Skeletal muscle satellite cell (primary cell): ENCODE results near the gene GUCA1C.

Source experiments
- H3K27me3 ChIP-seq: 2 replicates; pipeline ENCODE4 v1.7.0; 2013; ENCODE audit warnings: low read length; ENCODE audit not compliant: control insufficient read depth, insufficient read depth
- H3K36me3 ChIP-seq: 2 replicates; pipeline ENCODE4 v1.7.0; 2013; ENCODE audit warnings: mild to moderate bottlenecking, control low read depth, low read length; ENCODE audit not compliant: insufficient read depth
- H3K4me1 ChIP-seq: 2 replicates; pipeline ENCODE4 v1.7.0; 2013; ENCODE audit warnings: low read length; ENCODE audit not compliant: control insufficient read depth, insufficient read depth
- H3K4me2 ChIP-seq: 2 replicates; pipeline ENCODE4 v1.7.0; 2013; ENCODE audit warnings: mild to moderate bottlenecking, low read length
- H3K4me3 ChIP-seq: 2 replicates; pipeline ENCODE4 v1.7.0; 2013; ENCODE audit warnings: low read length
- H3K9ac ChIP-seq: 2 replicates; pipeline ENCODE4 v1.7.0; 2013; ENCODE audit warnings: mild to moderate bottlenecking, low read depth, low read length, moderate library complexity
- H3K9me3 ChIP-seq: replicated peaks from 2 replicates; pipeline ENCODE4 v1.7.0; 2013; ENCODE audit warnings: mild to moderate bottlenecking, control low read depth, low read length

Gene GUCA1C

GRCh38 chr3:108897883-108898282 is 55.8 kb downstream of the GUCA1C start:
- H3K27me3 ChIP-seq = no peaks in the 10 kb centered on the region
- no peaks in the 10 kb centered on the region for H3K4me1 ChIP-seq
- H3K36me3 ChIP-seq = no peaks in the 10 kb centered on the region
- H3K4me2 ChIP-seq = no peak overlapping the region
- no peak overlapping the region for H3K4me3 ChIP-seq
- no peak overlapping the region for H3K9ac ChIP-seq
- H3K9me3 ChIP-seq = no peaks in the 10 kb centered on the region

DNA sequence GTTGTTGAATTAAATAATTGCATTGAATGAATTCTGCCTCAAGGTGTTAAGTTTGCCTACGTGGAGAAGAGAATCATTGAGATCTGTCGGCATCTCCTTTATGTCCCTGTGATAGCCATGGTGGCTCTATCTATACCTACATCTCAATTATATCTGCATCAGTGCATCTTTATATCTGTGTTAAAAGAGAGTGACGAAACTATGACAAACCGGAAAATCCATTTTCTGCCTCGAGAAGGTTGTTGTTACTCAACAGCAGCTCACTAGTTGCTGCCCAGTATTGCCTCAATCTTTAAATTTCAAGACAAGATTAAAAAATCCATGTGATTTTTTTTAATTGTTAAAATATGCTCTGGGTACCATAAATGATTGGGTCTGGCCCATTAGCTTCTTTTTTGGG is 58.7 kb downstream of the GUCA1C start:
- Histone ChIP-seq H3K36me3 (no peaks in the 10 kb centered on the region), H3K27me3 (no peaks in the 10 kb centered on the region), H3K4me2 (no peak overlapping the region), H3K4me3 (no peak overlapping the region), H3K9ac (no peak overlapping the region), H3K9me3 (no peaks in the 10 kb centered on the region), H3K4me1 (no peaks in the 10 kb centered on the region)

- H3K36me3 ChIP-seq = no peaks in the 10 kb centered on the region
- H3K9me3 ChIP-seq = no peaks in the 10 kb centered on the region
- H3K9ac ChIP-seq = no peak overlapping the region
Observed at GRCh38 chr3:108891833-108892232, 61.8 kb downstream of the GUCA1C start.

DNA sequence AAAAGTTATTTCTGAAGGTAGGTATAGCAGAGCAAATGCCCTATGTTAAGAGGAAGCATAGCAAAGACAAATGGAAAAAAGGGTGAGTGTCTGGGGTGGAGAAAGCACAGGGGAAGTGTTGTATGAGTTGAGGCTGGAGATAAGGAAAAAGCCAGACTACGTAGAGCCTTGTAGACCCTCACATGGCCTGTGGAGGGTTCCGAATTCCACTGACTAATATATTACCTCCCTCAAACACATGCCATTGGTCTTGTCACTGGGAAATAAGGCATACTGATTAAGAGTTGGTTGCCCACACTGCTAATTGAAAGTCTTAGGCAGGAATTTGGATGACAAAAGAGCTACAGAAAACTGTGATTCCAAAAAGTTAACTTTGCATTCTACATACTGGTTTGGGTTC is 65.9 kb downstream of the GUCA1C start:
- Histone ChIP-seq H3K4me2 (no peak overlapping the region), H3K27me3 (no peaks in the 10 kb centered on the region), H3K9me3 (no peaks in the 10 kb centered on the region), H3K4me3 (no peak overlapping the region), H3K36me3 (no peaks in the 10 kb centered on the region), H3K4me1 (no peaks in the 10 kb centered on the region), H3K9ac (no peak overlapping the region)

More at GRCh38 chr3:108891833-108892232, 61.8 kb downstream of the GUCA1C start:
- Histone ChIP-seq H3K4me2 (no peak overlapping the region), H3K4me3 (no peak overlapping the region), H3K27me3 (no peaks in the 10 kb centered on the region), H3K4me1 (no peaks in the 10 kb centered on the region)

DNA sequence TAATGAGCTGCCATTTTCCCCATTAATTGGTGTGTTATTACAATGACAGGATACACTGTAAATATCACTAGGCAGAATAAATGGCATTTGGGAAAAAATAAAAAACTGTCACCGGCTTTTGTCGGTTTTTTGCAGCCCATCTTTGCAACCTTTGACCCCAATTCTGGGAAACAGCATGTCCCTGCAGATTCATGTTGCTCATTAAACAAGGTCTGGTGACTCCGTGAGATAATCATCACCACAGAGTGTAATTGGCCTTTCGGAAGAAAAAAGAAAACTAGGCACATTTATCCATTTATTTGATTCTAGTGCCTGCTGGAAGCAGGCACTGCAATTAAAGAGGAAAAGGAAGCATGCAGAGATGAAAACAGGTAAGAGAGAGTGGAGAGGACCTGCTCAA is 66.6 kb downstream of the GUCA1C start:
- Histone ChIP-seq H3K4me3 (no peak overlapping the region), H3K9me3 (no peaks in the 10 kb centered on the region), H3K4me1 (no peaks in the 10 kb centered on the region), H3K27me3 (no peaks in the 10 kb centered on the region), H3K4me2 (no peak overlapping the region), H3K36me3 (no peaks in the 10 kb centered on the region), H3K9ac (no peak overlapping the region)

- H3K36me3 ChIP-seq = no peaks in the 10 kb centered on the region
- H3K4me2 ChIP-seq = no peak overlapping the region
- no peaks in the 10 kb centered on the region for H3K4me1 ChIP-seq
- no peak overlapping the region for H3K9ac ChIP-seq
- no peaks in the 10 kb centered on the region for H3K27me3 ChIP-seq
- no peak overlapping the region for H3K4me3 ChIP-seq
- H3K9me3 ChIP-seq = no peaks in the 10 kb centered on the region
Observed at GRCh38 chr3:108883373-108883772, 70.3 kb downstream of the GUCA1C start.

GRCh38 chr3:108882762-108883161 is 70.9 kb downstream of the GUCA1C start:
- no peak overlapping the region for H3K9ac ChIP-seq
- H3K9me3 ChIP-seq = no peaks in the 10 kb centered on the region
- no peaks in the 10 kb centered on the region for H3K4me1 ChIP-seq
- no peaks in the 10 kb centered on the region for H3K36me3 ChIP-seq
- no peak overlapping the region for H3K4me3 ChIP-seq
- H3K27me3 ChIP-seq = no peaks in the 10 kb centered on the region
- no peak overlapping the region for H3K4me2 ChIP-seq

- no peaks in the 10 kb centered on the region for H3K27me3 ChIP-seq
- no peak overlapping the region for H3K4me2 ChIP-seq
- no peak overlapping the region for H3K4me3 ChIP-seq
- H3K9ac ChIP-seq = no peak overlapping the region
- no peaks in the 10 kb centered on the region for H3K4me1 ChIP-seq
- H3K9me3 ChIP-seq = no peaks in the 10 kb centered on the region
- no peaks in the 10 kb centered on the region for H3K36me3 ChIP-seq
Observed at GRCh38 chr3:108879915-108880314, 73.8 kb downstream of the GUCA1C start.

DNA sequence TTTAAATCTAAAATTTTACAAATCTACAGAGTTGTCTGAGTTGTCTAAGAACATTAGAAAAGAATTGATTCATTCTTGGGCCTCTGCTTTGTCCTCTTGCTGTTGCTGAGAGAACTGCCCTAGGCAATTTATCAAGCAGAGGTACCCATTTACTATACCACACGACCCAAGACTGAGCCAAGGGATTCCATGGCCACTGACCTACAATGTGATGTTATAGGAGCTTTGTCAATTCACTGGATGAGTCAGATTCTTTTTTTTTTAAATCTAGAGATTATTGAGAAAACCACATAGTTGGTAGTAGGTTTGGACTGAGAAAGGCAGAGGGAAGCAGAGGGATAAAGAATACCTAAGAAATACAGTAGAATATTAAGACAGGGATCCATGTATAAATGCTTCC is 75.8 kb downstream of the GUCA1C start:
- no peaks in the 10 kb centered on the region for H3K27me3 ChIP-seq
- no peak overlapping the region for H3K4me3 ChIP-seq
- H3K4me2 ChIP-seq = no peak overlapping the region
- no peaks in the 10 kb centered on the region for H3K36me3 ChIP-seq
- H3K9ac ChIP-seq = no peak overlapping the region
- no peaks in the 10 kb centered on the region for H3K4me1 ChIP-seq
- H3K9me3 ChIP-seq = no peaks in the 10 kb centered on the region

GRCh38 chr3:108863799-108864135 is 89.9 kb downstream of the GUCA1C start:
- Histone ChIP-seq H3K9me3 (no peaks in the 10 kb centered on the region), H3K4me1 (peaks cover 12% of the 10 kb centered on the region), H3K9ac (no peak overlapping the region), H3K4me2 (peak overlapping the region; percentile 30), H3K4me3 (no peak overlapping the region), H3K27me3 (no peaks in the 10 kb centered on the region), H3K36me3 (no peaks in the 10 kb centered on the region)

- Histone ChIP-seq H3K4me2 (peak overlapping the region; percentile 30), H3K36me3 (no peaks in the 10 kb centered on the region), H3K9ac (no peak overlapping the region), H3K4me1 (peaks cover 12% of the 10 kb centered on the region), H3K9me3 (no peaks in the 10 kb centered on the region), H3K4me3 (no peak overlapping the region), H3K27me3 (no peaks in the 10 kb centered on the region)
Observed at GRCh38 chr3:108862865-108863798, 90.5 kb downstream of the GUCA1C start.

DNA sequence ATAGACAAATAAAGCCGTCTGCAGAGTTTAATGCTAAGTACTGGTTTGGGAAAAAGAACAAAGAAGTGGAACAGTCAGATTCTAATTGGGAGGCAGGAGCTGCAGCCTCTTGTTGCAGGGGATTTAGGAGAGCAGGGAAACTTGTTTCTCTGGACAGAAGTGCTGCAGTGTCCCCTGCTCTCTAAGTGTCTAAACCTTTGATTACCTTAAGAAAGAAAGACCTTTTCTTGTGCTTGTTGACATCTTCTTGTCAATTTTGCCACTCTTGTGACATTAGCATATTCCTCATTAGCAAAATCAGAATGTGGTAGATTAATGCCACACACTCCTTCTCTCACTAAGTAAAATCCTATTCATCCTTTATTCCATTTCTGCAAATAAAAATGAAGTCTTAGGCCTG is 92.3 kb downstream of the GUCA1C start:
- no peak overlapping the region for H3K4me3 ChIP-seq
- no peaks in the 10 kb centered on the region for H3K36me3 ChIP-seq

More for the DNA sequence above, 92.3 kb downstream of the GUCA1C start:
- no peaks in the 10 kb centered on the region for H3K9me3 ChIP-seq
- no peak overlapping the region for H3K9ac ChIP-seq
- H3K4me1 ChIP-seq = peaks cover 12% of the 10 kb centered on the region
- no peaks in the 10 kb centered on the region for H3K27me3 ChIP-seq
- H3K4me2 ChIP-seq = no peak overlapping the region
